Measurements from ENCODE around the gene CHN2. TPM values are rescaled to one million over a fixed set of nuclear protein-coding genes. Genes with fewer than 3 reads are reported as not detected.

Gene CHN2
- total RNA-seq, 1 donor, result under 0.01 TPM

DNA sequence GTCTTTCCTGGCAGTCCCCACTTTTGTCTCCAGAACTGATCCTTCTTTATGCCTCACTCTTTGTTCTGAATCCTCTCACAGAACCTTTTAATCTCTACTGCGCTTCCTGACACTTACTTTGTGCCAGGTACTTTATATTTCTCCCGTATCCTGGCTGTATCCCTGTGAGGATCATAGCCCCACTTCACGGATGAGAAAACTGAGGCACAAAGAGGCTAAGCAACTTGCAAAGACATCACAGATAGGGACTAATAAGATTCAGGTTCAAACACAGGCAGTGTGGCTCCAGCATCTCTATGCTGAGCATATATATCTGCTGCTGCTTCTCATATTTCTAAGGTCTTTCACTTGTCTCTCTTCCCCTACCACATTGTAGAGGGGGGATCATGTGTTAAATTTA, 116.7 kb downstream of the CHN2 start:
- DNase-seq (ENCODE audit: low read depth), result no peak
- no peak overlapping the region for H3K4me3 ChIP-seq (ENCODE audit: low read depth, low read length)
- TF ChIP-seq, protein P1, sequence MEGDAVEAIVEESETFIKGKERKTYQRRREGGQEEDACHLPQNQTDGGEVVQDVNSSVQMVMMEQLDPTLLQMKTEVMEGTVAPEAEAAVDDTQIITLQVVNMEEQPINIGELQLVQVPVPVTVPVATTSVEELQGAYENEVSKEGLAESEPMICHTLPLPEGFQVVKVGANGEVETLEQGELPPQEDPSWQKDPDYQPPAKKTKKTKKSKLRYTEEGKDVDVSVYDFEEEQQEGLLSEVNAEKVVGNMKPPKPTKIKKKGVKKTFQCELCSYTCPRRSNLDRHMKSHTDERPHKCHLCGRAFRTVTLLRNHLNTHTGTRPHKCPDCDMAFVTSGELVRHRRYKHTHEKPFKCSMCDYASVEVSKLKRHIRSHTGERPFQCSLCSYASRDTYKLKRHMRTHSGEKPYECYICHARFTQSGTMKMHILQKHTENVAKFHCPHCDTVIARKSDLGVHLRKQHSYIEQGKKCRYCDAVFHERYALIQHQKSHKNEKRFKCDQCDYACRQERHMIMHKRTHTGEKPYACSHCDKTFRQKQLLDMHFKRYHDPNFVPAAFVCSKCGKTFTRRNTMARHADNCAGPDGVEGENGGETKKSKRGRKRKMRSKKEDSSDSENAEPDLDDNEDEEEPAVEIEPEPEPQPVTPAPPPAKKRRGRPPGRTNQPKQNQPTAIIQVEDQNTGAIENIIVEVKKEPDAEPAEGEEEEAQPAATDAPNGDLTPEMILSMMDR (IDR thresholded peaks at IDR 0.05; ENCODE audit: insufficient read depth, low read depth, low read length), result no peak

DNA sequence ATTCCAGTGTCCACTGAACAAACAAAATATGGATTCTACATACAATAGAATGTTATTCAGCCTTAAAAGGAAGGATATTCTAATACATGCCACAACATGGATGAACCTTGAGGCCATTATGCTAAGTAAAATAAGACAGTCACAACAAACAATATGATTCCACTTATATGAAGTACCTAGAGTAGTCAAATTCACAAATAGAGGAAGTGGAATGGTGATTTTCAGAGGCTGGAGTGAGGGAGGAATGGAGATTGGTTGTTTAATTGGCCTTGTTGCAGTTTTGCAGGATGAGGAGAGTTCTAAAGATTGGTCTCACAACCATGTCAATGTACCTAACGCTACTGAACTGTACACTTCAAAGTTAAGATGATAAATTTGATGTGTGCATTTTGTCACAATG, 119.6 kb downstream of the CHN2 start:
- no peak for DNase-seq (ENCODE audit: low read depth)
- no peak overlapping the region for H3K4me3 ChIP-seq (ENCODE audit: low read depth, low read length)
- TF ChIP-seq, protein P1 (IDR thresholded peaks at IDR 0.05; ENCODE audit: insufficient read depth, low read depth, low read length), result no peak

DNA sequence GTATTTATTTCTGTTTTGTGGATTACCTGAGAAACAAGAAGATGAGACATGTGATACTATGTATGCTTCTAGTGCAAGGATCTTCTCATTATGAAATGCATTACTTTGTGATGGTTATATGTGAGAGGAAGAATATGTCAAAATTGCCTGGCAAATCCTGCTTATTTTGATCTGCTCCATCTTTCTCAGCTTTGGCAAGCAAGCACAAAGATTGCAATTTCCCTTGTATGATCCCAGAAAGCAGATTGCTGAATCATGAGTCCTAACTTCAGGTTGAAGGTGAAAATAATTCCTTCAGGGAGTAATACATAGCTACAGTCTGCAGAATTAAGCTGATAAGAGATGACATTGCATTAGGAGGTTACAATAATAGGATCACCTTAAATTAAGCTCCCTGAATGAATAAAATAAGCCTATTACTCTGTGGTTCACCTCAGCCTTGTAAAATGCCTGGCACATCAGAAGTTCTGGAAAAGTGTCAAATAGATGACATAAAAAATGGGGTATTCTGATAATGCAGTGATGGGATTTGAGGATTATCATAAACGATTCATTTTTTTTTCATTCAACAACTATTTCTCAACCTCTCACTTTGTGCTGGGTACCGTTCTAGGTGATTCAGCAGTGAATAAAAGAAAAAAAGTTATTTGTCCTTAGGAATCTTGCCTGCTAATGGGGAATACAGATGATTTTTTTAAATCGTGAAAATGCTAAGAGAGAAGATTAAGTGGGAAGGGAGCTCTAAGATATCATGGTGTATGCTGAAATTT, 120.7 kb downstream of the CHN2 start:
- no peak for DNase-seq (ENCODE audit: low read depth)
- no peak overlapping the region for H3K4me3 ChIP-seq (ENCODE audit: low read depth, low read length)
- TF ChIP-seq, protein P1 (IDR thresholded peaks at IDR 0.05; ENCODE audit: insufficient read depth, low read depth, low read length), result no peak

GRCh38 chr7:29315892-29316270, 121.3 kb downstream of the CHN2 start:
- no peak overlapping the region for H3K4me3 ChIP-seq (ENCODE audit: low read depth, low read length)
- DNase-seq (ENCODE audit: low read depth), result no peak
- TF ChIP-seq, protein P1 (IDR thresholded peaks at IDR 0.05; ENCODE audit: insufficient read depth, low read depth, low read length), result no peak

DNA sequence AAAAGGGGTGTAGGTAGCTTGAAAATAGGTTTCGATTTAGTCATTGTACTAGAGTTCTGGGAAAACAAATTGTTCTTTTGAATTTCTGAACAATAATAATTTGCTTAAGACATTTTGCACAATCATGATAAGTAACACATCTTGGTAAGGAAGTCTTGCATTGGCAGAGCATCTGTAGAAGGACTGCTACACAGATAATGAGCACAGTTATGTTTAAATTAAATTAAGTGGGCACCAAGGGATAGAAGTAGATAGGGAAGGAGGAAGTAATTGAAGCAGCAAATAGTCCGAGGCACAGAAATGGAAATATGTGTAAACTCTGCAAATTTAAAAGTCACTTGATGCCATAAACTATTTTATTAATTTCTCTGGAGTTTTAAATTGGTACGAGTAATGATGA, 122.4 kb downstream of the CHN2 start:
- TF ChIP-seq, protein P1 (IDR thresholded peaks at IDR 0.05; ENCODE audit: insufficient read depth, low read depth, low read length), result no peak
- DNase-seq (ENCODE audit: low read depth), result no peak
- H3K4me3 ChIP-seq (ENCODE audit: low read depth, low read length), result no peak overlapping the region

DNA sequence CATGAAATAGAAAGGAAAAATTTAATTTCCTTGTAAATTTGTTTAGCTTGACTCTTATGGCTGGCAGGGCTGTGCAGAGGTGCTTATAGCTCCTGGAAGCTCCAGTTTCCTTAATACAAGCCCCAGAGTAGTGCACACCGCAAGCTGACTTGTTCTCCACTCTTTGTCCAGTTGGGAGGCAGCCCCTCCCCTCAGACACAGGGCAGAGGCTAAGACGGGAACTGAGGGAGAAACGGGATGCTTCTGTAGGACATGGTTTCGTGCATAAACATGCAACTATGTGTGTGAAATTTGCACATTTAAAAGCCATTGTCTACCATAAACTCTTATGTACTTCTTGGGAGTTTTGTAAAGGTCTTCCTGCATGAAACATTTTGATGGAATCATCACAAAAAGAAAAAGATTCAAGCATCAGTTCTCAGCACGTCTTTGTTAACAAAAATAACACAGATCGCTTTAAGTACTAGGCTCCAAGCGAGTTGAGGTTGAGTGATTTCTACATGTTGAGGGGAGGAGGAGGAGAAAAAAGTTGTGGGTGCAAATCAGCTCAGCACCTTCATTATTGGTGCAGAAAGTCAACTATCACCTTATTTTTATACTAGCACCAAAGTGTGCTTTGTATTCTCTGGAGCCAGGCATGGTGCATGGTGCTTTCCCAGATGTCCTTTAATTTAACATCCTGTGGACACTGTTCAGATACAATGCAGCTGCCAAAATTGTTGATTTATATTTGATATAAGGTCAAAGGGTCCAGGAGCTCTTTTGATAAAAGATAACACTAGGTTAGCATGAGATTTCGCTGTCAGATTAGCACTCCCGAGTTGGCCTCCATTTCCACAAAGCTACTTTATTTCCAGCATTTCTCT, 124.5 kb downstream of the CHN2 start:
- TF ChIP-seq, protein P1 (IDR thresholded peaks at IDR 0.05; ENCODE audit: insufficient read depth, low read depth, low read length), result no peak
- DNase-seq (ENCODE audit: low read depth), result no peak
- H3K4me3 ChIP-seq (ENCODE audit: low read depth, low read length), result no peak overlapping the region

Measured in fibroblast of villous mesenchyme (primary cell).